GM21390 (cell line): ENCODE results near the gene MRPL21.

Experiments used
- ATAC-seq: cut with Tn5 transposase; IDR thresholded peaks from one replicate; pipeline ENCODE4 v1.9.1; 2021; ENCODE audit not compliant: unreplicated experiment

The MRPL21 gene

GRCh38 chr11:68903288-68904247, at the start of gene MRPL21, which contains the start of gene IGHMBP2:
TSS of gene MRPL21 (minus strand) at chr11:68903832. CDS start at chr11:68903810, 22 bp downstream.
TSS of gene IGHMBP2 (plus strand) at chr11:68903891. CDS start at chr11:68903953, 62 bp downstream.
- ATAC-seq: peak; percentile 75

- no peak for ATAC-seq
Observed at GRCh38 chr11:68950762-68951161, 47.1 kb upstream of the MRPL21 start.

GRCh38 chr11:68950270-68950669, 46.6 kb upstream of the MRPL21 start:
- no peak for ATAC-seq

GRCh38 chr11:68948935-68949334, 45.3 kb upstream of the MRPL21 start:
- no peak for ATAC-seq

- no peak for ATAC-seq
Observed at GRCh38 chr11:68948496-68948895, 44.9 kb upstream of the MRPL21 start.

- no peak for ATAC-seq
Observed at GRCh38 chr11:68947151-68947550, 43.5 kb upstream of the MRPL21 start.

- no peak for ATAC-seq
Observed at GRCh38 chr11:68946416-68947090, 42.9 kb upstream of the MRPL21 start.

- ATAC-seq: no peak
Observed at GRCh38 chr11:68942751-68943271, 39.2 kb upstream of the MRPL21 start.

GRCh38 chr11:68942095-68942620, 38.5 kb upstream of the MRPL21 start:
- no peak for ATAC-seq

- no peak for ATAC-seq
Observed at GRCh38 chr11:68941324-68942094, 37.9 kb upstream of the MRPL21 start.

GRCh38 chr11:68940651-68941323, 37.2 kb upstream of the MRPL21 start:
- ATAC-seq: no peak

GRCh38 chr11:68939583-68940555, 36.2 kb upstream of the MRPL21 start:
- ATAC-seq: no peak

GRCh38 chr11:68938816-68939582, 35.4 kb upstream of the MRPL21 start:
- ATAC-seq: no peak

- ATAC-seq: no peak
Observed at GRCh38 chr11:68938088-68938487, 34.5 kb upstream of the MRPL21 start.

GRCh38 chr11:68936676-68937620, 33.3 kb upstream of the MRPL21 start:
- ATAC-seq: no peak

GRCh38 chr11:68936358-68936636, 32.7 kb upstream of the MRPL21 start:
- no peak for ATAC-seq
